GM23338 (cell line): Measurements from ENCODE around the gene MEMO1. TPM values are rescaled to one million over a fixed set of nuclear protein-coding genes. Genes with fewer than 3 reads are reported as not detected.

Source experiments
- ATAC-seq: fragments of 200-7000 bp; cut with Tn5 transposase; 3 replicates; pipeline ENCODE4 v1.9.1; 2020
- DNase-seq: peaks from one replicate; pipeline ENCODE4 v3.0.0-alpha.2; 2015; ENCODE audit warnings: low spot score
- H2AFZ ChIP-seq: fragments of 200-600 bp; sonication (generic); 2 replicates; pipeline ENCODE4 v1.8.0; 2016; ENCODE audit warnings: antibody characterized with exemption, mild to moderate bottlenecking, moderate library complexity
- H3F3A ChIP-seq: fragments of 200-600 bp; sonication (generic); replicated peaks from 2 replicates; pipeline ENCODE4 v1.8.0; 2017; ENCODE audit warnings: antibody characterized with exemption, mixed run types, low read depth
- H3K27ac ChIP-seq: fragments of 200-600 bp; sonication (generic); 2 replicates; pipeline ENCODE4 v1.6.1; 2016; ENCODE audit warnings: low read depth
- H3K27me3 ChIP-seq: fragments of 200-600 bp; sonication (generic); 2 replicates; pipeline ENCODE4 v1.8.0; 2016; ENCODE audit warnings: mild to moderate bottlenecking, mixed run types, moderate library complexity; ENCODE audit not compliant: insufficient read depth
- H3K36me3 ChIP-seq: fragments of 200-600 bp; sonication (generic); 2 replicates; pipeline ENCODE4 v1.8.0; 2016; ENCODE audit warnings: mild to moderate bottlenecking; ENCODE audit not compliant: insufficient read depth
- H3K4me1 ChIP-seq: fragments of 200-600 bp; sonication (generic); 2 replicates; pipeline ENCODE4 v1.8.0; 2016; ENCODE audit warnings: mild to moderate bottlenecking, moderate library complexity; ENCODE audit not compliant: insufficient read depth
- H3K4me2 ChIP-seq: fragments of 200-600 bp; sonication (generic); 2 replicates; pipeline ENCODE4 v1.7.1; 2017; ENCODE audit warnings: mixed run types
- H3K4me3 ChIP-seq: fragments of 200-600 bp; sonication (generic); 2 replicates; pipeline ENCODE4 v1.6.1; 2016; ENCODE audit warnings: mixed run types
- H3K79me2 ChIP-seq: fragments of 200-600 bp; sonication (generic); replicated peaks from 2 replicates; pipeline ENCODE4 v1.8.0; 2017; ENCODE audit warnings: mild to moderate bottlenecking; ENCODE audit not compliant: insufficient read depth
- H3K9me2 ChIP-seq: fragments of 200-600 bp; sonication (generic); 2 replicates; pipeline ENCODE4 v1.8.0; 2017; ENCODE audit not compliant: insufficient read depth
- H4K20me1 ChIP-seq: fragments of 200-600 bp; sonication (generic); replicated peaks from 2 replicates; pipeline ENCODE4 v1.8.0; 2017; ENCODE audit warnings: mild to moderate bottlenecking; ENCODE audit not compliant: insufficient read depth
- H3K27ac Mint-ChIP-seq: 2 replicates; pipeline ENCODE4 v1.8.0; 2020; ENCODE audit warnings: inconsistent platforms, mild to moderate bottlenecking, moderate library complexity, mixed read lengths
- H3K27me3 Mint-ChIP-seq: 3 replicates; pipeline ENCODE4 v1.8.0; 2022; ENCODE audit warnings: low read depth, mild to moderate bottlenecking, moderate library complexity, mixed read lengths, inconsistent platforms; ENCODE audit not compliant: insufficient read depth, poor library complexity
- H3K36me3 Mint-ChIP-seq: 3 replicates; pipeline ENCODE4 v1.8.0; 2021; ENCODE audit warnings: low read depth, mild to moderate bottlenecking, inconsistent platforms, moderate library complexity, mixed read lengths
- H3K4me1 Mint-ChIP-seq: 3 replicates; pipeline ENCODE4 v1.8.0; 2020; ENCODE audit warnings: mild to moderate bottlenecking, inconsistent platforms, mixed read lengths
- H3K4me3 Mint-ChIP-seq: 3 replicates; pipeline ENCODE4 v1.8.0; 2021; ENCODE audit warnings: moderate library complexity, mild to moderate bottlenecking, inconsistent platforms, mixed read lengths
- H3K9me3 Mint-ChIP-seq: 3 replicates; pipeline ENCODE4 v1.8.0; 2020; ENCODE audit warnings: moderate library complexity, mild to moderate bottlenecking, inconsistent platforms, mixed read lengths
- CREB1 ChIP-seq: fragments of 250-450 bp; sonication (Bioruptor Pico); IDR thresholded peaks from 2 replicates; pipeline ENCODE4 v1.5.0; 2020; ENCODE audit warnings: low read depth, mild to moderate bottlenecking, moderate library complexity
- CTCF ChIP-seq, 2 experiments: fragments of 200-600 bp in 1 of 2; sonication (generic) in 1 of 2; conservative IDR thresholded peaks; 2 replicates each; pipeline versions ENCODE4 v1.5.1 to v1.6.1; 2016 to 2017; ENCODE audit warnings: antibody characterized with exemption in 2 of 2, low read depth in 2 of 2, mild to moderate bottlenecking in 2 of 2, moderate library complexity in 1 of 2
- ETS1 ChIP-seq: IDR thresholded peaks from 2 replicates; pipeline ENCODE4 v1.6.1; 2016; ENCODE audit warnings: antibody characterized with exemption
- EZH2 ChIP-seq: fragments of 200-600 bp; sonication (generic); IDR thresholded peaks from one replicate; pipeline ENCODE4 v1.8.0; 2017; ENCODE audit warnings: antibody characterized with exemption, mild to moderate bottlenecking, low read depth; ENCODE audit not compliant: unreplicated experiment
- JUNB ChIP-seq: IDR thresholded peaks from one replicate; pipeline ENCODE4 v1.6.1; 2016; ENCODE audit warnings: antibody characterized with exemption; ENCODE audit not compliant: unreplicated experiment
- NANOG ChIP-seq: IDR thresholded peaks from 2 replicates; pipeline ENCODE4 v1.6.1; 2016; ENCODE audit warnings: antibody characterized with exemption, borderline replicate concordance
- POLR2AphosphoS5 ChIP-seq: IDR thresholded peaks from 2 replicates; pipeline ENCODE4 v1.6.1; 2016; ENCODE audit warnings: antibody characterized with exemption, low read depth
- REST ChIP-seq: IDR thresholded peaks from one replicate; pipeline ENCODE4 v1.6.1; 2018; ENCODE audit warnings: antibody characterized with exemption; ENCODE audit not compliant: unreplicated experiment
- ZNF114 ChIP-seq: fragments of 250-450 bp; sonication (Bioruptor Pico); IDR thresholded peaks from 2 replicates; pipeline ENCODE4 v1.5.0; 2020; ENCODE audit warnings: mild to moderate bottlenecking, moderate library complexity
- ZNF331 ChIP-seq: fragments of 250-450 bp; sonication (Bioruptor Pico); IDR thresholded peaks from 2 replicates; pipeline ENCODE4 v1.5.0; 2020; ENCODE audit warnings: low read depth, mild to moderate bottlenecking, moderate library complexity
- polyA plus RNA-seq: library from polyadenylated mRNA; unstranded; fragments of >200 nt; fragmentation: Nextera tagmentation; extraction: Ambion mirVana; gene quantifications from 2 replicates; pipeline ENCODE4 v1.2.1, GENCODE V29; 2016
- total RNA-seq: library from RNA; depleted of rRNA; stranded (reverse); fragments of >200 nt; shearing (Covaris generic); gene quantifications from 2 replicates; pipeline ENCODE4 v1.2.3, GENCODE V29; 2014

The MEMO1 gene
- total and polyA plus RNA-seq, 2 experiments from 2014 or later: 39.1 to 67.0 TPM

GRCh38 chr2:31903109-31903780 lies 107.6 kb downstream of the MEMO1 start (continued):
- TF ChIP-seq REST: no peak
- TF ChIP-seq POLR2AphosphoS5: no peak
- no peak for TF ChIP-seq JUNB
- no peak for TF ChIP-seq CREB1 (CRISPR knock-in tag)
- TF ChIP-seq NANOG: no peak
- TF ChIP-seq ZNF331 (CRISPR knock-in tag): no peak
- no peak for TF ChIP-seq CTCF (conservative IDR thresholded peaks at IDR 0.05; ENCODE audit: low read depth in 2 of 2)

GRCh38 chr2:31901900-31902299 lies 108.9 kb downstream of the MEMO1 start:
- H3K27ac Mint-ChIP-seq: no peak overlapping the region
- H3K9me3 Mint-ChIP-seq: peaks cover 33% of the 10 kb centered on the region
- Histone ChIP-seq H3K27ac (no peak overlapping the region), H3K4me3 (no peak overlapping the region), H2AFZ (no peak overlapping the region), H3K79me2 (0 out of 2 replicates have a peak, but pooled peaks cover 3% of the 10 kb centered on the region), H3K4me2 (no peak overlapping the region), H3K27me3 (no peaks in the 10 kb centered on the region), H4K20me1 (no peaks in the 10 kb centered on the region; the same call in none of the 2 replicates), H3K9me2 (no peaks in the 10 kb centered on the region), H3K4me1 (no peaks in the 10 kb centered on the region), H3F3A (no peaks in the 10 kb centered on the region), H3K36me3 (0 out of 2 replicates have a peak, but pooled peaks cover 4% of the 10 kb centered on the region)
- H3K4me3 Mint-ChIP-seq: no peak overlapping the region
- peaks cover 5% of the 10 kb centered on the region; the same call in 2 of the 3 replicates for H3K4me1 Mint-ChIP-seq
- DNase-seq: no peak
- ATAC-seq: no peak
- peaks cover 3% of the 10 kb centered on the region for H3K27me3 Mint-ChIP-seq
- peaks cover 59% of the 10 kb centered on the region for H3K36me3 Mint-ChIP-seq
- TF ChIP-seq ETS1: no peak
- TF ChIP-seq POLR2AphosphoS5: no peak
- no peak for TF ChIP-seq ZNF331 (CRISPR knock-in tag)
- no peak for TF ChIP-seq CTCF (conservative IDR thresholded peaks at IDR 0.05; ENCODE audit: low read depth in 2 of 2)
- no peak for TF ChIP-seq ZNF114 (CRISPR knock-in tag)
- no peak for TF ChIP-seq JUNB
- TF ChIP-seq EZH2: no peak
